Esophagus mucosa (tissue), 1 donor: ENCODE data around the gene CSK. TPM values are rescaled to one million over a fixed set of nuclear protein-coding genes. Genes with fewer than 3 reads are reported as not detected.

Experiments used
- ATAC-seq: fragments of 200-7000 bp; cut with Tn5 transposase; one replicate; pipeline ENCODE4 v1.9.1; 2020
- total RNA-seq: library from RNA; stranded (reverse); gene quantifications from one replicate; pipeline ENCODE4 v1.2.4, GENCODE V29; 2023
- donor health status: DM: yes; HTN: yes; CAD: no.

Gene CSK
- total RNA-seq, 1 donor from 2014 or later = 77.1 TPM

GRCh38 chr15:74801311-74801997 is 19.6 kb downstream of the CSK start:
- ATAC-seq = no peak

GRCh38 chr15:74802290-74802689 is 20.4 kb downstream of the CSK start:
- no peak for ATAC-seq

GRCh38 chr15:74802862-74803447 is 21.1 kb downstream of the CSK start:
- ATAC-seq = no peak

- no peak for ATAC-seq
These were observed 23.1 kb downstream of the CSK start for GRCh38 chr15:74804935-74805334.

- ATAC-seq = peak; percentile 9
These were observed 25.4 kb downstream of the CSK start for GRCh38 chr15:74807282-74807681.

GRCh38 chr15:74808078-74808839 is 26.4 kb downstream of the CSK start:
- peak; percentile 63 for ATAC-seq

- ATAC-seq = peak; percentile 28
These were observed 27.0 kb downstream of the CSK start for GRCh38 chr15:74808840-74809229.

- no peak for ATAC-seq
These were observed 27.4 kb downstream of the CSK start for GRCh38 chr15:74809242-74809641.

GRCh38 chr15:74809956-74810355 is 28.1 kb downstream of the CSK start:
- no peak for ATAC-seq

- ATAC-seq = no peak
These were observed 30.7 kb downstream of the CSK start, which contains the start of gene LMAN1L for GRCh38 chr15:74812533-74812932. LMAN1L (plus strand) TSS chr15:74812835; CDS start chr15:74812855, 20 bp downstream.

- no peak for ATAC-seq
These were observed 33.4 kb downstream of the CSK start for GRCh38 chr15:74815121-74815934.

GRCh38 chr15:74815961-74816360 is 34.1 kb downstream of the CSK start:
- ATAC-seq = no peak

GRCh38 chr15:74816624-74817369 is 34.9 kb downstream of the CSK start:
- no peak for ATAC-seq

- ATAC-seq = peak; percentile 76
These were observed 35.5 kb downstream of the CSK start for GRCh38 chr15:74817370-74817737.

- ATAC-seq = no peak
These were observed 38.2 kb downstream of the CSK start for GRCh38 chr15:74820056-74820455.

GRCh38 chr15:74821091-74821789 is 39.4 kb downstream of the CSK start:
- ATAC-seq = peak; percentile 4

- ATAC-seq = no peak
These were observed 39.9 kb downstream of the CSK start for GRCh38 chr15:74821790-74822158.

- no peak for ATAC-seq
These were observed 40.4 kb downstream of the CSK start for GRCh38 chr15:74822233-74822632.

GRCh38 chr15:74823324-74823723 is 41.4 kb downstream of the CSK start:
- ATAC-seq = no peak

GRCh38 chr15:74824976-74825375 is 43.1 kb downstream of the CSK start:
- no peak for ATAC-seq

- ATAC-seq = no peak
These were observed 44.0 kb downstream of the CSK start for GRCh38 chr15:74825866-74826265.
